GM12872 (cell line): Measurements from ENCODE around the gene PRMT7.

Source experiments
- TF ChIP-seq, protein P1 (sequence below): IDR thresholded peaks from 3 replicates; pipeline ENCODE4 v1.5.1; 2011; ENCODE audit warnings: low read depth, mild to moderate bottlenecking, low read length, moderate library complexity; ENCODE audit not compliant: insufficient read depth

PRMT7 gene

DNA sequence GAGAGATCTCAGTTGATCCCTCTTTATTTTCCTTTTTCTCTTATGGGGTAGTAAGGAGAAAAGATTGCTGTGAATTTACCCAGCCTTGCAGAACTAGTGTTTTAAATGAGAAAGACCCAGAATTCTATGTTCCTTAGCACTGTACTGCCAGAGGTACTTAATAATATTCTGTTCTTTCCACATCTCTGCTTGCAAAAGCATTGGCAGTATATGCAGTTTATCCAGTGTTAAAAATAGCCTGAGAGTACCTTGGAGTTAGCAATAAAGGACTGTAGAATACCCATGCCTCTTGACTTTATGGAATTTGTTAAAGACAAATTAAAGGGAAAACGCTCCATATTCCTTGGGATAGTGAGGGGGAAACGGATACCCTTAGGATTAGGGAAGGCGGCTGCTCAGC is 34.6 kb upstream of the PRMT7 start:
- TF ChIP-seq, protein P1, sequence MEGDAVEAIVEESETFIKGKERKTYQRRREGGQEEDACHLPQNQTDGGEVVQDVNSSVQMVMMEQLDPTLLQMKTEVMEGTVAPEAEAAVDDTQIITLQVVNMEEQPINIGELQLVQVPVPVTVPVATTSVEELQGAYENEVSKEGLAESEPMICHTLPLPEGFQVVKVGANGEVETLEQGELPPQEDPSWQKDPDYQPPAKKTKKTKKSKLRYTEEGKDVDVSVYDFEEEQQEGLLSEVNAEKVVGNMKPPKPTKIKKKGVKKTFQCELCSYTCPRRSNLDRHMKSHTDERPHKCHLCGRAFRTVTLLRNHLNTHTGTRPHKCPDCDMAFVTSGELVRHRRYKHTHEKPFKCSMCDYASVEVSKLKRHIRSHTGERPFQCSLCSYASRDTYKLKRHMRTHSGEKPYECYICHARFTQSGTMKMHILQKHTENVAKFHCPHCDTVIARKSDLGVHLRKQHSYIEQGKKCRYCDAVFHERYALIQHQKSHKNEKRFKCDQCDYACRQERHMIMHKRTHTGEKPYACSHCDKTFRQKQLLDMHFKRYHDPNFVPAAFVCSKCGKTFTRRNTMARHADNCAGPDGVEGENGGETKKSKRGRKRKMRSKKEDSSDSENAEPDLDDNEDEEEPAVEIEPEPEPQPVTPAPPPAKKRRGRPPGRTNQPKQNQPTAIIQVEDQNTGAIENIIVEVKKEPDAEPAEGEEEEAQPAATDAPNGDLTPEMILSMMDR: no peak

DNA sequence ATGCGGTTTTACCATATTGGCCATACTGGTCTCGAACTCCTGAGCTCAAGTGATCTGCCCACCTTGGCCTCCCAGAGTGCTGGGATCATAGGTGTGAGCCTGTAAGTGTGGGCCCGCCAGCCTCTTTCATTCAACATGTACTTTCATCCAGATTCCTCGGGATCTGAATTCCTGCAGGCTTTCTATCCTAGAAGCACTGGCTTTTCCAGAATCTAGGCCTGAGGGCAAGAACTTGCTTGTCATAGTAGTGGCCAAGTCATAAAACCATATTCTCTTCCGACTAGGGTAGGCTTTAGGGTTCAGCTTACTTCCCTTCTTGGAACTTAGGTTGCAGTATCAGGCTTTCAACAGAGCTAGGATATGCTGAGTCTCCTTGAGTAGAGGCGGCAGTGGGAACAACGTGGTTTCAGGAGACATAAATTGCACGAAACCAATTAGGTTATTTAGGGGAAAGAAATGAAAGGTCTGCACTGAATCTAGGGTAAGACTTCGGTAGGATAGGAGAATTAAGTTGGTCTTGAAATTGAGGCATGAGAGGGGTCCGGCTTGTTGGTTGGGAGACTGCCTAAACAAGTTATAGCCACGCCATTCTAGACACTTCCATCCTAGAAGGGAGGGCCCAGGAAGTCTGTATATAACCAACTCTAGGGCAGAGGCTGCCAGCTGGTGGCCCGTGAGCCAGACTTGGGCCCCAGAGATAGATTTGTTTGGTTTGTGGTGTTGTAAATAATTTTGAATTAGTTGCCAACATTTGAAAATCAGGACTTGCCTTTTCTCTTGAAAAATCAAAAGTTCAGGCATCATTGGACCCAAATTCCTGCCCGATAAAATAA is 30.9 kb upstream of the PRMT7 start:
- TF ChIP-seq, protein P1: no peak

DNA sequence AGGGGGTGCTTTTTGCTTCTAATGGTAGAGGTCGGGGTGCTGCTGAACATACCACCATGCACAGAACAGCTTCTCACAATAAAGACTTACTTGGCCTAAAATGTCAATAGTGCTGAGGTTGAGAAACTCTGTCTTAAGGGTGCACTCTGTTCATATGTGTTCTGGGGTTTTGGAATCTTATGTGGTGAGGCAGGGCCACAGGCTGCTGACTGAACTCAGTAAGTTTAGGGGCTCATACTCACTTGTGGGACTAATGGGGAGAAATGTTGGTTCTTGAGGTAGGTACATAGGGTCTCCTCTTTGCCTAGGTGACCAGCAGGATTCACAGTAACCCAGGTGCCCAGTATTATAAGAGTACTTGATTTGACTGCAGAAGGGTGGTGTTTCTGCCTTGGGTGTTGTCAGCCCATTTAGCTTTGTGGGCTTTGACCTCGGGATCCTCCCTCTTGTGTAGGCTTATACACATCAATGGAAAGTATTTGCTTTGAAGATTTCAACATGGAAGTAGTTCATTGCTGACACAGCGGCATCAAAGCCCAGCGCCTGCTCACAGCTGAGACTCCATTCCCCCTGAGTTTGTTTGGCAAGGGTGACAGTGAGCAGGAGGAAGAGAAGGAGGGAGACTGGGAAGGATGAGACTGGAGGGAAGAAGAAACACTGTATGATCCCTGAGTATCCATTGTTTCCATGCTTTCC is 29.3 kb upstream of the PRMT7 start:
- TF ChIP-seq, protein P1: no peak

DNA sequence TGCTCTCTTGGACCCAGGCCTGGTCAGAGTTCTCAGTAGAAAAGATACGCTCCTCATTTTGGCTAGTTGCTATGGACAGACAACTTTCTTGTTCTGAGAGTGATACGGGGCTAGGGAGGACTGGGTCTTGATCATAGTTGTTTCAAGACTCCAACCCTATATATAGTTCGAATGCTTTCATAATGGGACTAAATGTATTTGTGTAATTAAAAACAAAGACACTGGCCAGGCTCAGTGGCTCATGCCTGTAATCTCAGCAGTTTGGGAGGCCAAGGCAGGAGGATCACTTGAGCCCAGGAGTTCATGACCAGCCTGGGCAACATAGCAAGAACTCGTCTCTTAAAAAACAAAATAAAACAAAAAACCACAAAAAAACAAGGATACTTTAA is 28.8 kb upstream of the PRMT7 start:
- TF ChIP-seq, protein P1: no peak

DNA sequence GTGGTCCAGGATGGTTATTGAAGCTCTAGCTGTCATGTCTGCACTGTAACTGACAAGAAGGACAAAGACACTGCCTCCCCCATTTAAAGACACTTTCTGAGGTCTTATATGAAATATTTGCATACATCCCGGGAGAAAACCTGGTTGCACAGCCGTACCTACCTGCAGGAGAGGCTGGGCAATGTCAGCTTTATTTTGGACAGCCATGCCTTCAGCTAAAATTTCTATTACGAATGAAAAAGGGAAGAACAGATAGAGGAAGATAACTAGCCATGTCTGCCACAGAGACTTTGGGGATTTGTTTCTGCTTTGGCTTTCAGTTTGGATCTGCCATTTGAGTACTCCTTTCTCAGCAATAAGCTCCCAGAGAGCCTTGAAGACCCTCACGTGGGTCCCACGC is 27.5 kb upstream of the PRMT7 start:
- TF ChIP-seq, protein P1: no peak

DNA sequence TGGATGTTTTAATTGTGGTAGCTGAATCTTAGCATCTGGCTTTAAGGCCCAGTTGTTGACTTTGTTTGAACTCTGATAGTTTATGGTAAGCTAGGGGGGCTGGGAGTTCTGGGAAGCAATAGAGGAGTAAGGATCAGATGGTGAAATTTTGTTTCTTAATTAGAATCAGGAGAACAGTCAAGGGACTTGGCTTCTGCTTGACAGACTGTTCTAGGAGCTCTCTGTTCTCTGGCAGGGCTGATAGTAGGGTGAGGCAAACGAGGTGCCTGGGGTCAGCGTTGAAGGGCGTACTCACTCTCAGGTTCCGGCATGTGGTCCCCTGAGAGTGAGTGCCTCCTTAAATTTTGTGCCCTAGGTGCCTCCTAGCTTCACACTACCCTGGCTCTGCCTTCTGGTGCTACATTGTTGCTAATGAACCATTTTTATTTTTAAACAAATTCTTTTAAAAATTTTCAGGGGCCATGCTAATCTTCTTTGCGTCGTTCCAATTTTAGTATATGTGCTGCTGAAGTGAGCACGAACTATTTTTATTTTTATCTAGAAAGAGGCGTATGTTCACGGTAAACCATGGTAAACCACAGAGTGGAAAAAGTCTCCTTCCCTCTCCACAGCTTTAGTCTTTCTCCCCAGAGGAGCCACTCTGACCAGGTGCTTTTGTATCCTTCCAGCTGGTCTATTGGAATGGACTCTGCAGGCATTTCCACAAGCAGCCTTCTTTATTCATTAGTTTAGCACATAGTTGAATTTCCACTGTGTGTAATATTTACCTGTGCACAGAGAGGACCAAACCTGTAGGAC is 26.8 kb upstream of the PRMT7 start:
- TF ChIP-seq, protein P1: no peak

DNA sequence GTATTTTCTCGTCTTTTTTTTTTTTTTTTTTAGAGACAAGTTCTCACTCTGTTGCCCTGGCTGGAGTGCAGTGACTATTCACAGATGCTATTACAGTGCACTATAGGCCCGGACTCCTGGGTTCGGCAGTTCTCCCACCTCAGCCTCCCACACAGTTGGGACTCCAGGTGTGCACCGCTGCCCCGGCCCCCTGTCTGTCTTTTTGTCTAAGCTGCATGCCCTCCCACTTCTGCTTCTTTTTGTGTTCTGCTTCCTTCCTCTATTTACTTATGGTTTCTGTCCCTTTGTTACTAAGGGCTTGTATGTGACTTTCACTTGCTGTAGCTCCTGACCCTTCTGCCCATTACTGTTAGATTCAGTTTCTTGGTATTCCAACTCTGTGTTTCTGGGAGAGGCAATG is 26.0 kb upstream of the PRMT7 start:
- TF ChIP-seq, protein P1: no peak
